Esophagus mucosa (tissue), 1 donor: ENCODE measurements around the gene DLK2. TPM values are rescaled to one million over a fixed set of nuclear protein-coding genes. Genes with fewer than 3 reads are reported as not detected.
"Not testable (repeated sequence)": the region's sequence is repeated elsewhere in the genome, so short reads cannot be mapped to it uniquely, and the experiment has no call there.

Experiments used
- ATAC-seq: fragments of 200-7000 bp; cut with Tn5 transposase; one replicate; pipeline ENCODE4 v1.9.1; 2020
- total RNA-seq: library from RNA; stranded (reverse); gene quantifications from one replicate; pipeline ENCODE4 v1.2.4, GENCODE V29; 2023
- donor health status: DM: yes; HTN: yes; CAD: no.

Gene DLK2, protein sequence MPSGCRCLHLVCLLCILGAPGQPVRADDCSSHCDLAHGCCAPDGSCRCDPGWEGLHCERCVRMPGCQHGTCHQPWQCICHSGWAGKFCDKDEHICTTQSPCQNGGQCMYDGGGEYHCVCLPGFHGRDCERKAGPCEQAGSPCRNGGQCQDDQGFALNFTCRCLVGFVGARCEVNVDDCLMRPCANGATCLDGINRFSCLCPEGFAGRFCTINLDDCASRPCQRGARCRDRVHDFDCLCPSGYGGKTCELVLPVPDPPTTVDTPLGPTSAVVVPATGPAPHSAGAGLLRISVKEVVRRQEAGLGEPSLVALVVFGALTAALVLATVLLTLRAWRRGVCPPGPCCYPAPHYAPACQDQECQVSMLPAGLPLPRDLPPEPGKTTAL
- total RNA-seq, result 8.9 TPM

DNA sequence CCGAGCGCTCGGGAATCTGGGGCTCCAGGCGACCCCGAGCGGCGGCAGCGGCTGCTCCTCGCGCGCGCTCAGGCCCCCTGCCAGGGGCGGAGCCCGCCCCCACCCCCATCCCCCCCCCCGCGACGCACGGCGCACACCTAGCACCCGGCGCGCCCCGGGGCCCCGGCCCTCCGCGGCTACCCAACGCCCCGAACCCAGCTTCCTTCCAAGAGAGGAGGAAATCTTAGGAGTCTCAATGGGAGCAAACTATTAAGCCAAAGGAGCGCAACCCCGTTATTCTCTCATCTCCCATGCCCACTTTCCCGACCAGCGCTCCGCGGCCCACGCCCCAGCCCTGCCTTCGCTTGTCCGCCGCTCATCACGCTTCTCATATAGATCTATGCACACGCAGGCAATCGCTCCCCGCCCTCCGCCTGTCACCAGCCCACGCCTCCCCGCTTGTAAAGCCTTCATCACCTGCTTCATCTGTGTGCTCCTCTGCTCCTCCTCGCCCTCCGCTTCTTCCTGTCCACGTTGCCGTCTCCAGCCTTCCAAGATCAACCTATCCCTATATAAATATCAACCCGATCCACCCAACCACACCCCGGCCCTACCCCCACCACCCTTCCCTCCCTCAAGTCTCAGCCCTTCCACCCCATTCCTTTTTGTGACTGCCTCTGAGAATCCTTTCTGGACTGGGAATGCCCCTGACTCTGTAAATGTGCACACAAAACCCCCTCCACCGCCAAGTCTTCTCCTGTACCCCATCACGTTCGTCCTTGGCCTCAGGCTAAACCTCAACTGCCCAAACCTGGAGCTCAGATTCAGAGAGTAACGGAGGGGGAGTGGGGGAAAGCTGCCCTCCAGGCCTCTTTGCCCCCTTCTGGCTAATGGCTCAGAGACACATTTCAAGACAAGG is at the start of gene DLK2:
TSS of gene DLK2 (minus strand) at position 18 of the 898 bp plus-strand sequence. CDS start 723 bp downstream, outside the sequence.
- peak; percentile 25 for ATAC-seq

DNA sequence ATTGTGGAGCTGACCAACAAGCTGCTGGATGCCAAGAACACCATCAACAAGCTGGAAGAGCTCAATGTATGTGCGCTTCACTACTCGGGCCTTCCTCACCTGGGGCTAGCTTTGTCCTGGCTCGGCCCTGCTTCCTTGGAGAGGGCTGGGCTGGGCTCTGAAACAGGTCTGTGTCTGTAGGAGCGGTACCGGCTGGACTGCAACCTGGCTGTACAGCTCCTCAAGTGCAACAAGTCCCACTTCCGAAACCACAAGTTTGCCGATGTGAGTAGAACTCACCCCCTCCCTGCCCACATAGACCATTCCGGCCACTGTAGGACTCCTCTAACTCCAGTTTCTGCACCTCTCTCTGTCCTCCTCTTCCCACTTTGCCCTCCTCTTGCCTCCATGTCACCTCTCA is 48.1 kb upstream of the DLK2 start:
- no peak for ATAC-seq

DNA sequence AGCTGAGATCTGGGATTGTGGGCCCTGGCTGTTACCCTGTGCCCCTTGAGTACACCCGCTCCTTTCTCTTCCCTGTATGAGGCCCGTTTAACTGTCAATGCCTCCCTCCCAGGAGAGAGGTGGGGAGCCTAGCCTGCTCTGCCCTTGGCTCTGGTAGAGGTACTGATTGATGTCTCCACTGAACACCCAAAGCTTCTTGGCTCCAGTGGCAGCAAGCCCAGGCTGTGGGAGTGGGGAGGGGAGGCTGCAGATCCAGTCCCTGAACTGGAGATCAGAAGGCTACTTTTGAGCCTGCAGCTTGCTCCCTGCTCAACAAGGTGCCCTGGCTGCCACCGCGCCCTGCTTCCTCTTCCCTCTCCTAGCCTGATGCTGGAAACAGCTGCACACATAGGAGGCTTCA is 47.3 kb upstream of the DLK2 start:
- no peak for ATAC-seq

DNA sequence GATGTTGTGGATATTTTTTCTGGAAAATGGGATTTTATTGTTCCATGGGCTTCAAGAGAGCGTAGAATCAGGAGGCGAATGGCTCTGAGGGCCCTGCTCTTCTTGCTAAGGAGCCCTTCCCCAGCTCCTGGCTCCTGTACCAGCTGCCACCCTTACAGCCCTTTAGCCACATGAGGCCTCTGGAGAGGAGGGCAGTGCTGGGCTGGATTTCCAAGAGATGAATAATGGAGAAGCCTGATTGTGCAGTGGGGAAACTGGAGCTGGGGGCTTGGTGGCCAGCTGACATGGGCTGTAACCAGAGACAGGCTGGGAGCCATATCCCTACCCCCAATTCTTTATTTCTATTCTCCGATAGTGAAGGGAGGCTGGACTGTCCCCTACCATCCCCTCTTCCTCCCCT is 45.6 kb upstream of the DLK2 start:
- ATAC-seq, result no peak

DNA sequence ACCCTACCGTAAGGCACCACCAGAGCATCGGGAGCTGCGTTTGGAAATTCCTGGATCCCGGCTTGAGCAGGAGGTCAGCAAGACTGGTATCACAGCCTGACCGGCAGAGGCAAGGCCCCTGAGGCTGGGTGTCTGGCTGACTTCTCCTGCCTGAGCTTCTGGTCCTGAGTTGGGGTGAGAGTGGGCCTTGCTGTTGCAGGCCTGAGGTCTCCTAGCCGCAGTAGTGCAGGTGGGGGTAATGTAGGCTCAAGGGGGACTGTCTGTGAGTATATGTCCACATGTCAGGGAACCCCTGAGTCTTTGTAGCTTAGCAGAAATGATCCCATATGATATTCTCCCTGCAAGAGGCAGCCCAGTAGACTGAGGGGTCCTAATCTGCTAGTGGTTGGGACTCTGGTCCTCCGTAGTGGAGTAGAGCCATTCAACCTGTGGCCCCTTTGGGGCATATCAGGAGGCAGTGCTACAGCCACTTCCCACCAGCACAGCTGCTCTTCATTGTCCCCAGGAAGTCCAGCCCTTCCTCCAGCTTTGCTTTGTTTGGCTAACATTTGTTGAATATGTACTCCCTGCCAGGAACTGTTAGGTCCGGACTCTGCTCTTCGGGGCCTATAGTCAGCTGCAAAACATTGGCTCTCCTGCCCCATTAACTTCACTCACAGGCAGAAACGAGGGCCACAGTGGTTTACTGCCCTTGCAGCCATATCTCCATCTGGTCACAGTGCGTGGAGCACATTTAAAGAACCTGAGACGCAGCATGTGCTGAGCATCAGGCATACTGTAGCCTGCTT is 43.9 kb upstream of the DLK2 start:
- ATAC-seq, result no peak

DNA sequence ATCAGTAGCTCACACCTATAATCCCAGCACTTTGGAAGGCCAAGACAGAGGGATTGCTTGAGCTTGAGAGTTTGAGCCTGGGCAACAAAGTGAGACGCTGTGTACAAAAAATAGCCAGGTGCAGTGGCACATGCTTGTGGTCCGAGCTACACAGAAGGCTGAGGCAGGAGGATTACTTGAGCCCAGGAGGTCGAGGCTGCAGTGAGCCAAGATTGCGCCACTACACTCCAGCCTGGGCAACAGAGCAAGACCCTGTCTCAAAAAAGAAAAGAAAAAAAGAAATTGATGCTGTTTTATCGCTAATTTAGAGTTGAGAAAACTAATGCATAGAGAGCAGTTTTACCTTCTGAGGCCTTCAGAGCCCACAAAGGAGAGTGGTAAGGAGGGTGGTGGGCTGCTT is 42.9 kb upstream of the DLK2 start:
- not testable (repeated sequence) for ATAC-seq

DNA sequence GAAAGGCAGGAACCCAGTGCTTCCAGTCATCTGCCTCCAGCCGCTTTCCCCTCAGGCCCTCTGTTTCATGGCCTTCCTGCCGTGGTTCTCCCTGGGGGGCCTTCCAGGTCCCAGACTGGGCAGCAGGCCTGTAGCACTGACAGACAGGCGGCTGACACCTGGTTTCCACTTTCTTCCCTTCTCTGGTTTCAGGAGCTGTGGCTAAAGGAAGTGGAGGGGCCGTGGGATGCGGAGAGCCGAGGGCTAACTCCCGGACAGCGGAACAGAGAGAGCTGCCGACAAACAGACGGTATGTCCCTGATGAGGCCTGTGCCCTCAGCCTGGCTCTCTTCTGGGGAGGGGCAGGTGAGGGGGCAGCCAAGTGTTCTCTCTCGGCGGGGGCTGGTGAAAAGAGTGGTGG is 42.3 kb upstream of the DLK2 start:
- no peak for ATAC-seq

DNA sequence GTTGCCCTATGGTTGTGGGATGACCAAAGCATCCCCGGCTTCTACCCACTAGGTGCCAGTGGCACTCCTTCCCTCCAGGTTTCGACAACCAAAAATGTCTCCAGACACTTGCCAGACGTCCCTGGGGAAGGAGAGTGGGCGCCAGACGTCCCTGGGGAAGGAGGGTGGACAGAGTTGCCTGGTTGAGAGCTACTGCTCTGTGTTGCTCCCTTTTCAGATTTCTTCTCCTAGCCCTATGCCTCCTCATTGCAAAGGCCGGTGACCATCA is 41.7 kb upstream of the DLK2 start:
- ATAC-seq, result no peak

DNA sequence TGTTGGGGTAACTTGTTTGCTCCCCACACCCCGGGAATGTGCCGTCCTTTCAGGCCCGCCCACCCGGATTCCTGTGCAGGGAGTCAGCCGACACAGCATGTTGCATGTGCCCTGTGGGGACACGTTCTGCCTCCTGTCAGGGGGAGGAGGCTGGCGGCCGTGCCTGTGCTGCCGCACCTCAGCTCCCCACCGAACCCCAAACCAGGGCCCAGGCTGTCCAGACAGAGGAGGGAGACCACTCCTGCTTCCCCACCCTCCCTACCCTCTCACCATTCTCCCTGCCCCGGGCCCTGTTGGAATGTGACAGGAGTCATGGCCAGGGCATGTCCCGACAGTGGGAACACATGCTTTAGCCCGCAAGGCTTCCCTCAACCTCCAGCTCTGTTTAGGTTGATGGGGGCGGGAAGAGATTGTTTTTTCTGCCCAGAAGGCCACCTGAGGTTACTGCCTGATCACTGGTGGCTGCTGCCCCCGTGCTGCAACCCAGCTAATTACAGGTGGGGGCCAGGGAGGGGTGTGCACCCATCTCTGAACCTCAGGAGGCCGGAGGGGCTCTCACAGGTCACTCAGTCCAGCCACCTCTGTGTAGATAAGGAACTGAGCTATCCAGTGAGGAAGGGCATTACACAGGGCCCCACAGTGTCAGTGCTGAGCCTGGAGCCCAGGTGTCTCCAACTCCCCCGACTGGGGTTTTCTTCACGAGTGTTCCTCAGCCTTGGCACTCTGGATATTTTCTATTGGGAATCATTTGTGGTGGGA is 41.2 kb upstream of the DLK2 start:
- peak; percentile 70 for ATAC-seq

DNA sequence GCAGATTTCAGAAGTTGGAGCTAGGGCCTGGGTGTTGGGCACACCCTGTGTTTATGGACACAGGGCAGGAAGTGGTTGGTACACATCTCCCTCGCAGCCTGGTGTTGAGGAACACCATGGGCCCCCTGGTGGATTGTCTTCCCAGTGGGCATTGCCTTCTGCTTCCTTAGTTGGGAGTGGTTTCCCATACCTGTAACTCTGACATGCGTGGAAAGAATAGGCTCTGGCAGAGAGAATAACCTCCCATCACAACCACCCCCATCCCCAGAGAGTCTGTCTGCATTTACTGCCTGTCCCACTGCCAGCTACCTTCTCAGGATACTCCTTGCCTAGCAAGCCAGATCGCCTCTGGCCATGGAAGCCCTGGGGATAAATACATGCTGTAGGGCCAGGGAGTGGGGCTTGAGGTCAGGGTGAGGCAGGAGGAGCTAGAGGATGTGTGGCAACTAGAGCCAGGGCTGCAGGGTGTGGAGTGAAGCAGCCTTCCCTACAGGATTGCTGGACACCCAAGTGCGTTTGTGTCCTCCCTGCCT is 40.1 kb upstream of the DLK2 start:
- no peak for ATAC-seq

DNA sequence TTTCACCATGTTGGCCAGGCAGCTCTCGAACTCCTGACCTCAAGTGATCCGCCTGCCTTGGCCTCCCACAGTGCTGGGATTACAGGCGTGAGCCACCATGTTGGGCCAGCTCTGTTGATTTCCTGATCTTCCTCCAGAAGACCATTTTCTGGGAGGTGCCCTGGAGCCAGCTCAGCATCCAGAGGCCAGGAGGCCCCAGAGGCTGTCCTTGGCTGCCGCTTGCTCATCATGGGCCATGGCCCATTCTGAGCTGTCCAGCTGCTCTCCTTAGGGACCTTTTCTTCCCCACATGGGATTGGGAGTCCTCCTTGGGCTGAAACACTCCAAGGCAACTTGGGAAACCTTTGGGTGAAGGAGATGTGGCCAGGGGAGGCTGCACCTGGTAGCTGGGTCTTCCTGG is 39.4 kb upstream of the DLK2 start:
- no peak for ATAC-seq

DNA sequence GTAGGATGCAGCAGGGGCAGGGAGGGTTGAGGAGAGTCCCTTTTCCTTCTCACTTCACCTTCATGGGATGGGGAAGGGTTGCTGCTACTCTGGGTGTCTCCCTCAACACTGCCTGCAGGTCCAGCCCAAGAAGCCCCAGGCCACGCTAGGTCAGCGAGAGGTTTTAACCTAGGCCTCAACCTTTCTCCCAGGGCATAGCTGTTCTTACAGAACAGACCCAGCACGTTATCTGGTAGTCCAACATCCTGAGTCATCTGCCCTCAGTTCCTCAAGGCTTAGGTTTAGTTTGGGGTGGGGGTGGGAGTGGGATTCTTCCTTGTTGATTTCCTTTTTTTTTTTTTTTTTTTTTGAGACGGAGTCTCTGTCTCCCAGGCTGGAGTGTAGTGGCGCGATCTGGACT is 39.0 kb upstream of the DLK2 start:
- ATAC-seq, result no peak

DNA sequence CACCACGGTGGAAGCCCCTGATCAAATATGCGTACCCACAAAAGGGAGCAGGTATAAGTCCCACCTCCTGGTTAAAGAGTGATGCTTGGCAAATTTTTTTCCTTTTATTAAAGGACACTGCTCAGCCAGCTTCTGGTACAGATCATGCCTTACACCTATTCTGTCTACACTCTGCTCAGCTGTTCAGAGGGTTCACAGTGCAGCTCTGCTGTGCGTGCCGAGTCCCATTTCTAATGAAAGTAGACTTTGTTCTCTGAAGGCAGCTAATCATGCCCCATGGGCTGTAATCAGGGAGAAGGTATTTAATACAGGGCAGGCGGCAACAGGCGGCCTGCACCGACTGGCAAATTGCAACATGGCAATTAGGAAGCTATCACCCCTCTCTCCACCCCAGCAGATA is 38.5 kb upstream of the DLK2 start:
- ATAC-seq, result no peak

DNA sequence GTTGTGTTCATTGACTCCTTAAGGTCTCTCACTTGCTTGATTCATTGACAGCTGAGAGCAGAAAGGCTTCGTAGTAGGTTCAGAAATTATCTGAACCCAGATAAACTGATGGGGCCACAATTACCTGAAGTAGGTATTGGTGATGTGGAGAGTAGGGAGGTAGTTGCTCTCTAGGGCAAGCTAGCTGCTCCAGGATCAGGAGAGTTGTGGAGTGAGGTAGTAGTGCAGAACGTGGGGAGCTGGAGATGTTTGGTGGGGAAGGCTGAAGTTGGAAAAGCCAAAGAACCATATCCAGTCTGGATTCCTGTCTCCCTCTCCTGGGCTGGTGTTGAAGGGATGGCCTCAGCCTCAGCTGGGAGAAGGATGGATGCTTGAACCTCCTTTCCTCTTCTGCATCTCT is 37.9 kb upstream of the DLK2 start:
- no peak for ATAC-seq

DNA sequence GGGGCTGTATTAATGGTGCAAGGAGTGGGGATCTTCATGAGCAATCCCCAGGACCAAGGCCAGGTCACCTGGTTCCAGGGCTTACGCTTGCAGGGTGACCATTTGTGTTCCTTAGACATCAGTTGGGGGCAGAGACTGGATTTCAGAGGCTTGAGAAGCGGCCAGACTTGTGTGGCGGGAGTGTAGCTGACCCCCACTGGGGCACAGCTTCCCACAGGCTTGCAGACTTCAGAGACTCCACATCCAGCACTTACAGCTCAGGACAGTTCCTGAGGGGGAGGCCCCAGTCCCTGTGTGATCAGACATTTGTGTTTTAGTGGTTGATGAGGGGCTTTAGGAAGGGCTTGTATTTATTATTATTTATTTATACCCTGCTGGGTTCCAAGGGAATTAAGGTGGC is 37.3 kb upstream of the DLK2 start:
- ATAC-seq, result no peak

DNA sequence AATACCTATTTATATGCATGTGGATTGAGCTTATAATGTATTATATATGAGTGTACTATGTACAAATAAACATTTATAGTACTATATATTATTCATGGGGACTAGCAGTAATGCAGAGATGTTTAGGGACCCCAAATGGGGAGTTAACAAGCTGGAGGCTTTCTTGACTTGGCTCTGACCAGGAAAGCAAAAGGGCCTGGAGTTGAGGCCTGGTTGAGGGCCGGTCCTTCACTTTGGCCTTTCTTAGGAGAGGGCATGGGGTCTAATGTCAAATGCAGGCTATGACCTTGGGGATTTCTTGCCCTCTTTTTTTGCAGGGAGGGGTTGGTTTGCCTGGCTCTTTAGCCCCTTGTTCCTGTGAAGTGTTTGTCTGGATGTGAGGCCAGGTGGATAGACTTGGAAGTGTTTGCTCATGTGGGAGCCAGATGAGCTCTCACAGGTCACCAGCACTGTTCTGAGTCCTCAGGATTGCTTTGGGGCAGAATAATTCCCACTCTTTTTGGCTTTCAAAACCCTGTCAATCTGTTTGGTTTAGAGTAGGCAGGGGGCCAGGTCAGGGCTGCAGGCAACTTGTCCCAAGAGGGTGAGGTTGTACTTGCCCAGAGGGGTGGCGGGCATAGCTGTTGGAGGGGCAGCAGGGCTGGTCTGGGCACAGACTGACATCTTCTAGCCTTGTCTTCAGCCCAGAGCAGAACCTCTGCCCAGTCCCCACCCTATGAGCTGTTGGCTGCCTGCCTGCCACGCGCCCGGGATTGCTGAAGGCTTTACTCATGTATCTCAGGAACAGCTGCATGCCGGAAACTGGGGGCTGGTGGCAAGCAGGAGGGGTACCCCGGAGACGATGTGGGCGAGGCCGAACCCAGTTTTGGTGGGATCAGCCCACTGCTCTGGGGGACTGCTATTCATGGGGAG is 36.7 kb upstream of the DLK2 start:
- peak; percentile 34 for ATAC-seq

DNA sequence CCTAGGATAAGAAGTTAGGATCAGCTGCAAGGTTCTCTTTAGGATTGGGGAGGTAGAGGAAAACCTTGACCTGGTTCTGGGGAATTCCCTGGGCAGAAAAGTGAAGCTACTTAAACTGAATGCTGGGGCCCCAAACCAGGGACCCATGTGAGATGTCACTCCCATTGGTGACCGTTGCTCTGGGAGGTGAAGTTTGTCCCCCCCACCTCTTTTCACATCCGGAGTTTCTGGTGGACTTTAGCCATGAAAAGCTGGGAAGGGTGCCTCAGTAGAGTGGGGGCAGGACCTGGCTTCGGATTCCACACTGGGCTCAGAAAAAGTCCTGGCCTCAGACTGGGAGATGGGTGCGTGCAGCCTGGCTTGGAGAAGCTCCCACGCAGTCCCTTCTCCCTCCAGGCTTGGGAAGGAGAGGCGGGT is 35.2 kb upstream of the DLK2 start:
- ATAC-seq, result no peak

DNA sequence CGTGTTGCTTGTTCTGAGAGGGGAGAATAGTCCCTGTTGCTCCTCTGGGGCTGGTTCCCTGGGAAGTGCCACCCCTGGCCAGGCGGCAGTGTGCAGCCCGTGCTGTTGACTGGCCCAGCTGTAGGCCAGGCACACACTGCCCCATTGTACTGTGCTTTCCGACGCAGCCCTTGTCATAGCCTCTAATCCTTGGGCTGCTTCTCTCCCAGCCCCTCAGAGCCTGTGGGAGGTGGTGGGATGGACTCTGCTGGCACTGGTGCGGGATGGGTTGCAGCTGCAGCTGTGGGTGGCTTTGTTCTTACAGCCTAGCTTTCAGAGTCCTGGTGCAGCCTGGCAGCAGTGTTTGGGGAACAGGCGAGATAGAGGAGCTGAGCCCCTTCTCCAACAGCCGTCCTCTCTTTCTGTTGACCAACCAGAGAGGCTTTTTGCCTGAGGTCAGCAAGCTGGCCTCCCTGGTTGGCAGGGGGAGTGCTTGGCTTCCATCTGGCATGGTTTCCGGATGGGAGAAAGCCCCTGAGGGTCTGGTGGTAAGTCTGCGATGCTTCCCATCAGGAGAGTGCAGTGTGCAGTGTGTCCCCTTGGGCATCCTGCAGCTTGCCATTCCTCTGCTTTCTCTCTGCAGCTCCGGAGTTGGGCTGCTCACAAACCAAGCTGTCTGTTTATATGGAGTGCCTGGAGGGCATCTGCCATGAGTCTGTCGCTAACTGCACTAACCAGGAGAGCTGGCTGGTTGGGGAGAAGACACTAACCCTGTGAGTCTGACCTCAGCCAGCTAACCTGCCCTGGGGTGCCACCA is 34.1 kb upstream of the DLK2 start:
- ATAC-seq, result no peak

DNA sequence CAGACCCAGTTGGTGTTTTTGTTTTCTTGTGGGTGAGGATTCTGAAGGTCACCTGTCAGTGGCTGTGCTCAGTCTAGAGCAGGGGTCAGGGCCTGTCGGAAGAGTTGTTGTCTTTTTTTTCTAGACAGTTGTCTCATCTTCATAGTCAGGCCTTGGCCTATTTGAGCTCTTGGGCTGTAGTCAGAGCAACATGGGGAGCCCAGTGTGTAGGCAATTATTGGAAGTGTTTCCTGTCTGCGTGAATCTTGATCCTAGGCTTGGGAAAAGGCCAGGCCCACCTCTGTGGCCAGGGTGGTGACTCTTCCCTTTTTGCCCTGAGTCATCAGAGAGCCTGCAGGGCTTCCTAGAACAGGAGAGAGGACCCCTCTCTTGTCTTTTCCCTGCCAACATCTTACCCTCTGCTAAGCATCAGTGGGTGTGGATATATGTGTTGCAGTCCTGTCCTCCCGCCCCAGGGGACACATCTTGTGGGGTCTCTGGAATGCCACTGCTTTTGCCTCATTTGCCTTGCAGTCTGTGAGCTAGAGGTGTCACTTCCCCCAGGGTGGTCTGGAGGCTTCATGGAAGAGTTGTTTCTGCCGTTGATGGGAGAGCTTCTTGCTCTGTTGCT is 33.4 kb upstream of the DLK2 start:
- ATAC-seq, result no peak
